ENCODE measurements around the gene TGFB2.
"Not testable (repeated sequence)": the region's sequence is repeated elsewhere in the genome, so short reads cannot be mapped to it uniquely, and the experiment has no call there.

Gene TGFB2

DNA sequence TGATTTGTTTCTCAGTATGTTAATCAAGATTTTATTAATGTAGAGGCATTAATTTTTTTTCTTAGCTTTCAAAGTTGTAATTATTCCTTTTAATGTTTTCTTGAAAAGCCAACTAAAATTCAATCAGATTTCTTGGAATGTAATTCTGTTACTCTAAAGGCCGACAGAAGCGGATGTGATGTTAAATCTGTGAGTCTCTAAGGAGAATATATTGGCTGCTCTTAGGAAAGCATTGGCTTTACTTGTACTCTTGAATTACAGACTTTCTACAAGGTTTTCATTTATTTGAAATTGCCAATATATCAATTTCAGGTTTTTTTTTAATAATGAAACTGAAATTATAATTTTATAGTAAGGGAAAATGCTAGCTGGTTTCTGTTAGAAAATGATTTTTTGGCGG is 30.8 kb upstream of the TGFB2 start:
- no peak for DNase-seq (ENCODE audit: low read depth)
- in situ Hi-C loops (cut with HindIII; ENCODE audit: low sequenced_read_pairs) = no loop called here
- TF ChIP-seq, protein P1, sequence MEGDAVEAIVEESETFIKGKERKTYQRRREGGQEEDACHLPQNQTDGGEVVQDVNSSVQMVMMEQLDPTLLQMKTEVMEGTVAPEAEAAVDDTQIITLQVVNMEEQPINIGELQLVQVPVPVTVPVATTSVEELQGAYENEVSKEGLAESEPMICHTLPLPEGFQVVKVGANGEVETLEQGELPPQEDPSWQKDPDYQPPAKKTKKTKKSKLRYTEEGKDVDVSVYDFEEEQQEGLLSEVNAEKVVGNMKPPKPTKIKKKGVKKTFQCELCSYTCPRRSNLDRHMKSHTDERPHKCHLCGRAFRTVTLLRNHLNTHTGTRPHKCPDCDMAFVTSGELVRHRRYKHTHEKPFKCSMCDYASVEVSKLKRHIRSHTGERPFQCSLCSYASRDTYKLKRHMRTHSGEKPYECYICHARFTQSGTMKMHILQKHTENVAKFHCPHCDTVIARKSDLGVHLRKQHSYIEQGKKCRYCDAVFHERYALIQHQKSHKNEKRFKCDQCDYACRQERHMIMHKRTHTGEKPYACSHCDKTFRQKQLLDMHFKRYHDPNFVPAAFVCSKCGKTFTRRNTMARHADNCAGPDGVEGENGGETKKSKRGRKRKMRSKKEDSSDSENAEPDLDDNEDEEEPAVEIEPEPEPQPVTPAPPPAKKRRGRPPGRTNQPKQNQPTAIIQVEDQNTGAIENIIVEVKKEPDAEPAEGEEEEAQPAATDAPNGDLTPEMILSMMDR (IDR thresholded peaks at IDR 0.05; ENCODE audit: low read depth, low read length, missing control alignments) = no peak
- no peak overlapping the region for H3K4me3 ChIP-seq (ENCODE audit: low read depth, low read length)

DNA sequence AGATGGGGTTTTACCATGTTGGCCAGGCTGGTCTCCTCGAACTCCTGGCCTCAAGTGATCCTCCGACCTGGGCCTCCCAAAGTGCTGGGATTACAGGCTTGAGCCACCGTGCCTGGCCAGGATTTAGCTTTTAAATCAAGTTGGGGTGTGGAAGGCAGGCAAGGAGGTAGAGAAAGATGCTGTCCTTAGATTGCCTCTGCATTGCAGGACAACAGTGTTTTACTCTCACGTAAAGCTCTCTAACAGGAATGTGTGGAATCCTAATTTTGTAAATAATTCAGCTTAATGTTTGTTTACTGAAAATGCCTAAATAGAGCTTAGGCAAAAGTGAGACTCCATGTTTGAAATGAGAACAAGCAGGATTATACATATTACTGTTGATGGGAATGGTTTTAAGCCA is 29.5 kb upstream of the TGFB2 start:
- in situ Hi-C loops (cut with HindIII; ENCODE audit: low sequenced_read_pairs) = no loop called here
- TF ChIP-seq, protein P1 (IDR thresholded peaks at IDR 0.05; ENCODE audit: low read depth, low read length, missing control alignments) = no peak
- no peak overlapping the region for H3K4me3 ChIP-seq (ENCODE audit: low read depth, low read length)
- DNase-seq (ENCODE audit: low read depth) = no peak

DNA sequence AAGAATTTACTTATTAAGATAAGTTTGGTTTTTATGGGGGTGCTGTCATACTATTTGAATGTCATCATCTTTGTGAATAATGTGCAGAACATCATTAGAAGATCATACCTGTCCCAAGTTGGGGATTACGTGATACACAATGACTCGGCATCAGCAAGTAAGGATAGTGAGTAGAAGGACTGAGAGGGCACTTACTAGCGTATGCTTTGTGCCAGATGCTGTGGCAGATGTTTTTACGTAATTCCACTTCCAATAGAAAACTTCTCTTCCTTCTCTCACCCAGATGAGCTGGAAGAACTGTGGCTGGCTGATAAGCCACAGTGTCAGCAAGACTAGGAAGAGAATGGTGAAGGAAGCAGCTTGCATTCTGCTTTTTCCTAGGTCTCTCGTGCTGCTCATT is 28.1 kb upstream of the TGFB2 start:
- in situ Hi-C loops (cut with HindIII; ENCODE audit: low sequenced_read_pairs) = no loop called here
- TF ChIP-seq, protein P1 (IDR thresholded peaks at IDR 0.05; ENCODE audit: low read depth, low read length, missing control alignments) = no peak

DNA sequence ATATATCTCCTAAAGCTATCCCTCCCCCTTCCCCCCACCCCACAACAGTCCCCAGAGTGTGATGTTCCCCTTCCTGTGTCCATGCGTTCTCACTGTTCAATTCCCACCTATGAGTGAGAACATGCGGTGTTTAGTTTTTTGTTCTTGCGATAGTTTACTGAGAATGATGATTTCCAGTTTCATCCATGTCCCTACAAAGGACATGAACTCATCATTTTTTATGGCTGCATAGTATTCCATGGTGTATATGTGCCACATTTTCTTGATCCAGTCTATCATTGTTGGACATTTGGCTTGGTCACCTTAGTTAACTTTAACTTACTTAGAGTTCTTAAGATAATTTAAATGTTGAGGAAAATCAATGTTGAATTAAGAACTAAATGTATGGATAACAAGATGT is 25.0 kb upstream of the TGFB2 start:
- in situ Hi-C loops (cut with HindIII; ENCODE audit: low sequenced_read_pairs) = not testable (repeated sequence)

More for the DNA sequence above, 28.1 kb upstream of the TGFB2 start:
- no peak overlapping the region for H3K4me3 ChIP-seq (ENCODE audit: low read depth, low read length)
- DNase-seq (ENCODE audit: low read depth) = no peak

DNA sequence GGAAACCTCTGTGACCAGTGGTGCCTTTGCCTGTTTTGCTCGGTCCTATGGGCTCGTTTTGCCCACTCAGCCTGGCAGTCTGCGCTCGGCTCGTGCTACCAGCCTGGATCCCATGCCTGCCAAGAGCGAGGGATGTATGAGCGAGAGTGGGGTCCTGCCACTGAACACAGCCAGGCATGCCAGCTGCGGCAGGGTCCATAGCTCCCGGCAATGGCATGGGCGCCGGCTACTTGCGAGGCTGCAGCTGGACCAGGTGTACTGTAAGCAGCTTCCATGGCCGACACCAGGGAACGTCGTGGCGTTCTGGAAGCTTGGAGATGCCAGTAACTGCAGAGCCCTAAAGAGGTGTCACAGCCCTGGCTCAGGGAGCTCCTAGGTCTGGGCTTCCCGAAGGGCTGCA is 22.4 kb upstream of the TGFB2 start:
- in situ Hi-C loops (cut with HindIII; ENCODE audit: low sequenced_read_pairs) = no loop called here

More for the DNA sequence above, 25.0 kb upstream of the TGFB2 start:
- H3K4me3 ChIP-seq (ENCODE audit: low read depth, low read length); DNase-seq (ENCODE audit: low read depth): not testable (repeated sequence)

DNA sequence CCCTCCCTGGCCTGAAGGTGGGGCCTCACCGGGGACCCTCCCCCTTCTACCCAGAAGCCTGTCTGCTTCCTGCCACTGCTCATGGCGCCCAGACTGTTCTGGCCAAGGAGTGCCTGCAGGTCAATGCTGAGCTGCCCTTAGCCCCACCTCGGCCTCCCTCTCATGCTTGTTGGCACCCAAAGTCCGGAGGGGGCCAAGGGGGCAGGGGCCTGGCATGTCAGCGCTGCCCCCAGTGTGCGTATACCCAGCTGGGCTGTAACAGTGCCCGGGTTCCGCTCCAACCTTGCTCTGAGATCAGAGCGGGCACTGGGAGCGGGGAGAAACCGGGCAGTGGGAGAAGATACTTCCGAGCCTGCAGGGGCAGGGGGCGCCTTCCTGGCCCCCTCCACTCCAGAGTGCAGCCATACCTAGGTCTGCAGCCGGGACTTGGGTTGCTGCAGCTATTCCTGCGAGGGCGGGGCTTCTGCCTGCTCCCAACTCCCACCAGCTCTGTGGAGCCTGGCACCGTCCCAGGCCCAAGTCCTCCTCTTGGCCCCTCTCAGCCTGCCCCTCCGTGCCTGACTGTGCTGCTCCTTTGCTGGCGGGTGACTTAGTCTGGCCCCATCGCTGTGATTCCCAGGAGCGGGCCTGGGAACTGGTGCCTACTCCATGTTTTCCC is 21.4 kb upstream of the TGFB2 start:
- in situ Hi-C loops (cut with HindIII; ENCODE audit: low sequenced_read_pairs) = no loop called here
- no peak for DNase-seq (ENCODE audit: low read depth)
- no peak overlapping the region for H3K4me3 ChIP-seq (ENCODE audit: low read depth, low read length)
- TF ChIP-seq, protein P1 (IDR thresholded peaks at IDR 0.05; ENCODE audit: low read depth, low read length, missing control alignments) = no peak

More for the DNA sequence above, 22.4 kb upstream of the TGFB2 start:
- no peak overlapping the region for H3K4me3 ChIP-seq (ENCODE audit: low read depth, low read length)
- TF ChIP-seq, protein P1 (IDR thresholded peaks at IDR 0.05; ENCODE audit: low read depth, low read length, missing control alignments) = no peak
- DNase-seq (ENCODE audit: low read depth) = no peak

DNA sequence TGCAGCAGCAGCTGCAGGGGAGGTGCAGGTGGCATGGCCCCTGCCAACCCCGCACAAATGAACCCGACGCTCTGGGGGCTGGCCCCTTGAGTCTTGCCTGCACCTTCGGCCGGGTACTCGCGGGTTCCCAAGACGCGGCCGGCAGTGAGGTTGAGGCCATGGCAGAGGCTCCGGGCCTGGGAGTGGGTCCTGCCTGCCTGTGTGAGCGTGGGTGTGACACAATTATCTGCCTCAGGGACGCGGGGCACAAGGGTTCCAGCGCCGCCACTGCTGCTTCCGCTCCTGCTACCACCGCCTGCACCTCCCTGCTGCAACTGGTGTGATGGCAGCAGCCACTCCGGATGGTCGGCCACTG is 20.9 kb upstream of the TGFB2 start:
- H3K4me3 ChIP-seq (ENCODE audit: low read depth, low read length) = no peak overlapping the region
- in situ Hi-C loops (cut with HindIII; ENCODE audit: low sequenced_read_pairs) = no loop called here
- TF ChIP-seq, protein P1 (IDR thresholded peaks at IDR 0.05; ENCODE audit: low read depth, low read length, missing control alignments) = no peak
- no peak for DNase-seq (ENCODE audit: low read depth)
